Glomerular visceral epithelial cell (primary cell): ENCODE data around the gene ALKBH6.
"Not testable (repeated sequence)": the region's sequence is repeated elsewhere in the genome, so short reads cannot be mapped to it uniquely, and the experiment has no call there.

Experiments
- DNase-seq: peaks from one replicate; pipeline ENCODE4 v3.0.0-alpha.2; 2016; ENCODE audit errors: extremely low spot score

The ALKBH6 gene

GRCh38 chr19:35992907-35993765 lies 20.9 kb downstream of the ALKBH6 start:
- no peak for DNase-seq

GRCh38 chr19:35991731-35992450 lies 22.1 kb downstream of the ALKBH6 start:
- DNase-seq = peak; percentile 68

- no peak for DNase-seq
Measured at GRCh38 chr19:35990771-35991730, 23.0 kb downstream of the ALKBH6 start.

- DNase-seq = no peak
Measured at GRCh38 chr19:35990156-35990555, 23.9 kb downstream of the ALKBH6 start.

GRCh38 chr19:35988824-35989223 lies 25.2 kb downstream of the ALKBH6 start:
- no peak for DNase-seq

- no peak for DNase-seq
Measured at GRCh38 chr19:35987571-35987896, 26.5 kb downstream of the ALKBH6 start.

GRCh38 chr19:35986664-35987570 lies 27.1 kb downstream of the ALKBH6 start:
- no peak for DNase-seq

GRCh38 chr19:35986111-35986510 lies 27.9 kb downstream of the ALKBH6 start:
- DNase-seq = no peak

- DNase-seq = no peak
Measured at GRCh38 chr19:35983177-35983576, 30.8 kb downstream of the ALKBH6 start.

GRCh38 chr19:35980997-35981396 lies 33.0 kb downstream of the ALKBH6 start:
- not testable (repeated sequence) for DNase-seq

GRCh38 chr19:35978832-35979365 lies 35.1 kb downstream of the ALKBH6 start:
- DNase-seq = no peak

- no peak for DNase-seq
Measured at GRCh38 chr19:35978271-35978670, 35.7 kb downstream of the ALKBH6 start.

GRCh38 chr19:35977446-35978222 lies 36.4 kb downstream of the ALKBH6 start:
- DNase-seq = no peak

- no peak for DNase-seq
Measured at GRCh38 chr19:35975608-35976214, 38.3 kb downstream of the ALKBH6 start.

- no peak for DNase-seq
Measured at GRCh38 chr19:35973487-35973886, 40.5 kb downstream of the ALKBH6 start.

- DNase-seq = no peak
Measured at GRCh38 chr19:35966771-35967170, 47.2 kb downstream of the ALKBH6 start.

- no peak for DNase-seq
Measured at GRCh38 chr19:35963514-35963913, 50.5 kb downstream of the ALKBH6 start.

- no peak for DNase-seq
Measured at GRCh38 chr19:35960432-35960972, 53.5 kb downstream of the ALKBH6 start.

GRCh38 chr19:35959968-35960320 lies 54.1 kb downstream of the ALKBH6 start:
- DNase-seq = no peak
